ENCODE measurements around the gene MTCP1. TPM values are rescaled to one million over a fixed set of nuclear protein-coding genes. Genes with fewer than 3 reads are reported as not detected.
A peak's percentile ranks its signal among the peaks of the same experiment; 100 is the strongest.

MTCP1 gene
- total and polyA plus RNA-seq, 9 of the 15 experiments (the other 6 are each of a cell fraction or from before 2014, with no cell fraction given), result 12.7 to 28.0 (median 22.9) TPM

DNA sequence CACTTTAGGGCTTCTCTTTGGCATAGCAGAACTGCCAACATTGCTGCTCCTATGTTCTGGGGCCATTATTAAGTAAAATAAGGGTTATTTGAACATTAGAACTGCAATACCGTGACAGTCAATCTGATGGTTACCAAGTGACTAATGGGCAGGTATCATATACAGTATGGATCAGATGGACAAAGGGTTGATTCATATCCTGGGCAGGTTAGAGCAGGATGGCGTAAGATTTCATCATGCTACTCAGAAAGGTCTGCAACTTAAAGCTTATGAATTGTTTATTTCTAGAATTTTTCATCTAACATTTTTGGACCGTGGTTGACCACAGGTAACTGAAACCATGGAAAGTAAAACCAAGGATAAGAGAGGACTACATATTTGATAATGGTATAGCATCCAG, 41.2 kb upstream of the MTCP1 start:
- Histone ChIP-seq H3K27ac (ENCODE audit: extremely low read depth, low read depth, low read length) (no peak overlapping the region), H3K4me2 (ENCODE audit: insufficient read depth, low read length) (no peak overlapping the region), H3K36me3 (ENCODE audit: control insufficient read depth, insufficient read depth, low read length) (peaks cover 16% of the 10 kb centered on the region; the same call in 2 of the 3 replicates), H3K79me2 (ENCODE audit: control insufficient read depth, insufficient read depth, low read length) (no peaks in the 10 kb centered on the region), H3K27me3 (ENCODE audit: control insufficient read depth in 2 of 2, insufficient read depth in 2 of 2, low read length in 2 of 2) (no peaks in the 10 kb centered on the region), H3K9me1 (ENCODE audit: control insufficient read depth, insufficient read depth, low read length) (no peaks in the 10 kb centered on the region), H2AFZ (ENCODE audit: low read depth, low read length) (no peak overlapping the region), H3K9ac (ENCODE audit: insufficient read depth in 1 of 2, low read depth in 2 of 2, low read length in 2 of 2) (no peak overlapping the region), H3K9me3 (replicated peaks; ENCODE audit: control insufficient read depth, insufficient read depth, low read depth, low read length) (no peaks in the 10 kb centered on the region; the same call in 1 of the 2 replicates), H3K4me1 (replicated peaks in 1 of 2; ENCODE audit: control insufficient read depth in 2 of 2, insufficient read depth in 2 of 2, low read length in 2 of 2) (no peaks in the 10 kb centered on the region), H3K4me3 (no peak overlapping the region), H4K20me1 (replicated peaks; ENCODE audit: control insufficient read depth, insufficient read depth, low read length) (no peaks in the 10 kb centered on the region)
- intact Hi-C loops (cut with micrococcal nuclease) (no loop called here), in situ Hi-C loops (cut with MboI) (no loop called here)
- TF ChIP-seq SIN3B (IDR thresholded peaks at IDR 0.05; ENCODE audit: low read depth), result no peak
- TF ChIP-seq KLF1 (tag; IDR thresholded peaks at IDR 0.05), result no peak
- no peak for TF ChIP-seq CEBPG (CRISPR knock-in tag; IDR thresholded peaks at IDR 0.05)
- peak in 1 of 2 experiments; percentile 71; a peak in 2 of 4 replicates for TF ChIP-seq CEBPG (tag; conservative IDR thresholded peaks at IDR 0.05 in 1 of 2, IDR thresholded peaks at IDR 0.05 in 1 of 2)
- CTCF ChIA-PET (ENCODE audit: low intra/inter-chr PET ratio), result no interaction called here
- no peak for ATAC-seq
- BruUV-seq (replicated peaks), result no TSS peak
- DNase-seq (ENCODE audit: extremely low read depth in 1 of 4, low spot score in 3 of 4), result no peak
- POLR2A ChIA-PET, result no interaction called here
- FAIRE-seq, result no peak
- 96% methylated on average over 3 of the region's 3 CpGs for WGBS (ENCODE audit: insufficient coverage, low coverage, missing lambda C conversion rate)

DNA sequence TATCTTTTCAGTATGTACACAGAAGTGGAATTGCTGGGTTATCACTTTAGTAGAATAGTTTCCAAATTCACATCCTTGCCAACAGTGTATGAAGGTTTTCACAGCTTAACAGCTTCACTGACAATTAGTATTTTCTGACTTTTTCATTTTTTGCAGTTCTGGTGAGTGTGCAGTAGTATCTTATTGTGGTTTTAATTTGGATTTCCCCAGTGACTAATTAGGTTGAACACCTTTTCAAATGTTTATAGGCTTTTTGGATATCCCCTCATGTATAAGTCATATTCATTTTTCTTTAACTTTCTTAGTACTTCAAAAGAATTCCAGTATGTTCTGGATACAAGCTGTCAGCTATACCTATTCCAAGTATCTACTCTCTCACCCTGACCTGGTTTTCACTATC, 37.5 kb upstream of the MTCP1 start:
- in situ Hi-C loops (cut with MboI), result no loop called here
- CTCF ChIA-PET (ENCODE audit: low intra/inter-chr PET ratio), result no interaction called here
- H3K4me1 ChIP-seq (replicated peaks in 1 of 2; ENCODE audit: control insufficient read depth in 2 of 2, insufficient read depth in 2 of 2, low read length in 2 of 2), result no peaks in the 10 kb centered on the region
- TF ChIP-seq KAT7 (CRISPR knock-in tag; IDR thresholded peaks at IDR 0.05; ENCODE audit: borderline replicate concordance) (no peak), SIN3A (IDR thresholded peaks at IDR 0.05; ENCODE audit: borderline replicate concordance in 2 of 2, control insufficient read depth in 1 of 2, low read depth in 2 of 2, low read length in 2 of 2) (no peak)
- TF ChIP-seq, protein P1, sequence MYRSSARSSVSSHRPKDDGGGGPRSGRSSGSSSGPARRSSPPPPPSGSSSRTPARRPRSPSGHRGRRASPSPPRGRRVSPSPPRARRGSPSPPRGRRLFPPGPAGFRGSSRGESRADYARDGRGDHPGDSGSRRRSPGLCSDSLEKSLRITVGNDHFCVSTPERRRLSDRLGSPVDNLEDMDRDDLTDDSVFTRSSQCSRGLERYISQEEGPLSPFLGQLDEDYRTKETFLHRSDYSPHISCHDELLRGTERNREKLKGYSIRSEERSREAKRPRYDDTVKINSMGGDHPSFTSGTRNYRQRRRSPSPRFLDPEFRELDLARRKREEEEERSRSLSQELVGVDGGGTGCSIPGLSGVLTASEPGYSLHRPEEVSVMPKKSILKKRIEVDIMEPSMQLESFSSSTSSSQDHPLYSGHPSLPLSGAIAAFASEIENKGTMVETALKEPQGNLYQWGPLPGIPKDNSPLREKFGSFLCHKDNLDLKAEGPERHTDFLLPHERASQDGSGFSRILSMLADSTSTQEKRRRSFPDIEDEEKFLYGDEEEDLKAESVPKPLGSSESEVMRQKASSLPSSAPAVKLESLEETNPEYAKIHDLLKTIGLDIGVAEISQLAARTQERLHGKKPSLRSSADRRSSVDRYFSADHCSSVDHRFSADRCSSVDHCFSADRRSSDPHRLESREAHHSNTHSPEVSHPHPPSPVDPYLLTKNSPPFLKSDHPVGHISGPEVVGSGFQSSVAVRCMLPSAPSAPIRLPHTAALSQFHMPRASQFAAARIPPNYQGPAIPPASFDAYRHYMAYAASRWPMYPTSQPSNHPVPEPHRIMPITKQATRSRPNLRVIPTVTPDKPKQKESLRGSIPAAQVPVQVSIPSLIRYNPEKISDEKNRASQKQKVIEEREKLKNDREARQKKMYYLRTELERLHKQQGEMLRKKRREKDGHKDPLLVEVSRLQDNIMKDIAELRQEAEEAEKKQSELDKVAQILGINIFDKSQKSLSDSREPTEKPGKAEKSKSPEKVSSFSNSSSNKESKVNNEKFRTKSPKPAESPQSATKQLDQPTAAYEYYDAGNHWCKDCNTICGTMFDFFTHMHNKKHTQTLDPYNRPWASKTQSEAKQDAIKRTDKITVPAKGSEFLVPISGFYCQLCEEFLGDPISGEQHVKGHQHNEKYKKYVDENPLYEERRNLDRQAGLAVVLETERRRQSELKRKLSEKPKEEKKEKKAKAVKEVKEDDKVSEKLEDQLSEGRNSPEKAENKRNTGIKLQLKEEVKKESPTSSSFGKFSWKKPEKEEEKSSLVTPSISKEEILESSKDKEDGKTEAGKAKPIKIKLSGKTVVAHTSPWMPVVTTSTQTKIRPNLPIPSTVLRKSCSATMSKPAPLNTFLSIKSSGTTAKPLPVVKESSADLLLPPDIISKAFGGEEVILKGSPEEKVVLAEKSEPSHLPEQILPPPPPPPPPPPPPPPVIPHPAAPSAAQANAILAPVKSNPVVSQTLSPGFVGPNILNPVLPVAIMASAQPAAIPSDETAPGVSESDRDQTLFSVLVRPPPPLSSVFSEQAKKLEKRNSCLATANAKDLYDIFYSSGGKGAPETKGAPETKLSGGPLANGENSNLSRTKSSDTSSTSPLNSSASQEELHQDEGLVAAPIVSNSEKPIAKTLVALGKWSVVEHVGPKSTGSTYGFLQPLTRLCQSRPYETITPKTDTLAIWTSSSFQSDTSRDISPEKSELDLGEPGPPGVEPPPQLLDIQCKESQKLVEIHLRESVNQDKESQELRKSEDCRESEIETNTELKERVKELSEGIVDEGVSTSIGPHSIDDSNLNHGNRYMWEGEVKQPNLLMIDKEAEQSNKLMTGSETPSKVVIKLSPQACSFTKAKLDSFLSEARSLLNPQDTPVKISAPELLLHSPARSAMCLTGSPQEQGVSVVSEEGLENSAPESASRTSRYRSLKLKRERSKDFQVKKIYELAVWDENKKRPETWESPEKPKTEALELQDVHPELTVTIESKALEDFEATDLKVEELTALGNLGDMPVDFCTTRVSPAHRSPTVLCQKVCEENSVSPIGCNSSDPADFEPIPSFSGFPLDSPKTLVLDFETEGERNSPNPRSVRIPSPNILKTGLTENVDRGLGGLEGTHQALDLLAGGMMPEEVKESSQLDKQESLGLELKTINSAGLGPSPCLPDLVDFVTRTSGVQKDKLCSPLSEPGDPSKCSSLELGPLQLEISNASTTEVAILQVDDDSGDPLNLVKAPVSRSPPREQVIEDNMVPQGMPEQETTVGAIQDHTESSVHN (IDR thresholded peaks at IDR 0.05; ENCODE audit: borderline replicate concordance in 1 of 2, low read depth in 1 of 2), result no peak

More for the DNA sequence above, 37.5 kb upstream of the MTCP1 start:
- intact Hi-C loops (cut with micrococcal nuclease), result no loop called here
- H2AFZ ChIP-seq (ENCODE audit: low read depth, low read length), result no peak overlapping the region
- H3K9me1 ChIP-seq (ENCODE audit: control insufficient read depth, insufficient read depth, low read length), result no peaks in the 10 kb centered on the region
- ATAC-seq, result no peak
- H3K27me3 ChIP-seq (ENCODE audit: control insufficient read depth in 2 of 2, insufficient read depth in 2 of 2, low read length in 2 of 2), result no peaks in the 10 kb centered on the region
- no peaks in the 10 kb centered on the region for H4K20me1 ChIP-seq (replicated peaks; ENCODE audit: control insufficient read depth, insufficient read depth, low read length)
- H3K79me2 ChIP-seq (ENCODE audit: control insufficient read depth, insufficient read depth, low read length), result no peaks in the 10 kb centered on the region
- no peak overlapping the region for H3K27ac ChIP-seq (ENCODE audit: extremely low read depth, low read depth, low read length)
- no peaks in the 10 kb centered on the region for H3K9me3 ChIP-seq (replicated peaks; ENCODE audit: control insufficient read depth, insufficient read depth, low read depth, low read length)
- DNase-seq (ENCODE audit: extremely low read depth in 1 of 4, low spot score in 3 of 4), result no peak
- H3K36me3 ChIP-seq (ENCODE audit: control insufficient read depth, insufficient read depth, low read length), result peaks cover 18% of the 10 kb centered on the region; the same call in 2 of the 3 replicates
- H3K9ac ChIP-seq (ENCODE audit: insufficient read depth in 1 of 2, low read depth in 2 of 2, low read length in 2 of 2), result no peak overlapping the region
- H3K4me3 ChIP-seq, result no peak overlapping the region
- H3K4me2 ChIP-seq (ENCODE audit: insufficient read depth, low read length), result no peak overlapping the region
- POLR2A ChIA-PET, result no interaction called here
- no TSS peak for BruUV-seq (replicated peaks)
- no peak for FAIRE-seq
